NCI-H2107 treated with DMSO at 0.1 percent for 48 hours (cell line): Measurements from ENCODE around the gene BMP5.

ENCODE experiments used
- DNase-seq: peaks from one replicate; lab custom pipeline; 2025; ENCODE audit not compliant: unreplicated experiment; lab: John Stamatoyannopoulos, UW

The BMP5 gene

GRCh38 chr6:55818482-55818881 lies 56.9 kb downstream of the BMP5 start:
- DNase-seq = no peak

- no peak for DNase-seq
Measured at GRCh38 chr6:55812509-55812908, 62.9 kb downstream of the BMP5 start.

GRCh38 chr6:55811074-55811473 lies 64.3 kb downstream of the BMP5 start:
- no peak for DNase-seq

- no peak for DNase-seq
Measured at GRCh38 chr6:55802259-55802658, 73.1 kb downstream of the BMP5 start.

- DNase-seq = no peak
Measured at GRCh38 chr6:55798571-55798970, 76.8 kb downstream of the BMP5 start.

- DNase-seq = no peak
Measured at GRCh38 chr6:55794136-55794812, 81.1 kb downstream of the BMP5 start.

- no peak for DNase-seq
Measured at GRCh38 chr6:55785273-55785672, 90.1 kb downstream of the BMP5 start.

GRCh38 chr6:55782275-55782674 lies 93.1 kb downstream of the BMP5 start:
- no peak for DNase-seq

GRCh38 chr6:55778705-55779104 lies 96.7 kb downstream of the BMP5 start:
- DNase-seq = no peak

GRCh38 chr6:55777469-55777868 lies 97.9 kb downstream of the BMP5 start:
- DNase-seq = no peak

GRCh38 chr6:55776113-55776512 lies 99.3 kb downstream of the BMP5 start:
- DNase-seq = no peak

- DNase-seq = no peak
Measured at GRCh38 chr6:55775029-55775318, 100.4 kb downstream of the BMP5 start.

- DNase-seq = no peak
Measured at GRCh38 chr6:55774286-55775028, 100.9 kb downstream of the BMP5 start.

- DNase-seq = no peak
Measured at GRCh38 chr6:55773620-55774216, 101.7 kb downstream of the BMP5 start.

GRCh38 chr6:55772730-55773129 lies 102.7 kb downstream of the BMP5 start:
- DNase-seq = no peak

GRCh38 chr6:55759536-55759935 lies 115.9 kb downstream of the BMP5 start:
- DNase-seq = no peak

GRCh38 chr6:55758156-55758937 lies 117.0 kb downstream of the BMP5 start:
- DNase-seq = no peak

GRCh38 chr6:55756531-55757031 lies 118.8 kb downstream of the BMP5 start:
- no peak for DNase-seq

GRCh38 chr6:55748880-55749279 lies 126.5 kb downstream of the BMP5 start:
- DNase-seq = no peak

- no peak for DNase-seq
Measured at GRCh38 chr6:55746473-55746872, 128.9 kb downstream of the BMP5 start.

- no peak for DNase-seq
Measured at GRCh38 chr6:55734256-55734655, 141.1 kb downstream of the BMP5 start.

GRCh38 chr6:55729665-55730064 lies 145.7 kb downstream of the BMP5 start:
- no peak for DNase-seq
